Esophagus (tissue), 2 donors: ENCODE data around the gene CFAP74. TPM values are rescaled to one million over a fixed set of nuclear protein-coding genes. Genes with fewer than 3 reads are reported as not detected.
A peak's percentile ranks its signal among the peaks of the same experiment; 100 is the strongest.

Experiments used
- H3K27ac ChIP-seq, 2 donors: one replicate each; pipeline ENCODE4 v1.5.1; 2013; ENCODE audit warnings: low read depth in 2 of 2, mild to moderate bottlenecking in 2 of 2, inconsistent platforms in 1 of 2, low read length in 1 of 2, moderate library complexity in 1 of 2
- H3K27me3 ChIP-seq, 2 donors: one replicate each; pipeline ENCODE4 v1.6.1; 2013; ENCODE audit warnings: low read length in 2 of 2, control low read depth in 1 of 2, mild to moderate bottlenecking in 1 of 2; ENCODE audit not compliant: insufficient read depth in 2 of 2, control insufficient read depth in 1 of 2
- H3K36me3 ChIP-seq, 2 donors: one replicate each; pipeline ENCODE4 v1.6.1; 2013; ENCODE audit warnings: low read length in 1 of 2; ENCODE audit not compliant: control insufficient read depth in 2 of 2, insufficient read depth in 2 of 2
- H3K4me1 ChIP-seq, 2 donors: one replicate each; pipeline ENCODE4 v1.6.1; 2013; ENCODE audit warnings: low read length in 1 of 2; ENCODE audit not compliant: control insufficient read depth in 2 of 2, insufficient read depth in 2 of 2
- H3K4me3 ChIP-seq, 2 donors: one replicate each; pipeline ENCODE4 v1.5.1; 2013; ENCODE audit warnings: low read length in 2 of 2, mild to moderate bottlenecking in 2 of 2, low read depth in 1 of 2, moderate library complexity in 1 of 2
- H3K9me3 ChIP-seq, 2 donors: one replicate each; pipeline ENCODE4 v1.6.1; 2013; ENCODE audit warnings: mild to moderate bottlenecking in 2 of 2, low read depth in 1 of 2, low read length in 1 of 2, moderate library complexity in 1 of 2; ENCODE audit not compliant: control insufficient read depth in 2 of 2, insufficient read depth in 1 of 2
- WGBS, 2 donors: extraction: QIAGEN DNeasy Blood & Tissue Kit; methylation state at CpG; one replicate each; pipeline ENCODE4 v1.1.7; 2013; 5-methylcytosine and 5-hydroxymethylcytosine counted together
- polyA plus RNA-seq, 2 donors: library from polyadenylated mRNA; stranded (reverse); fragments of 200-250 nt; gene quantifications; one replicate each; pipeline ENCODE4 v1.2.3, GENCODE V29; 2013
- donor health status: healthy with polysubstance abuse.
- donor health status: Bipolar disorder and iron deficiency.

The CFAP74 gene
- polyA plus RNA-seq, 2 donors = 0.04 TPM

DNA sequence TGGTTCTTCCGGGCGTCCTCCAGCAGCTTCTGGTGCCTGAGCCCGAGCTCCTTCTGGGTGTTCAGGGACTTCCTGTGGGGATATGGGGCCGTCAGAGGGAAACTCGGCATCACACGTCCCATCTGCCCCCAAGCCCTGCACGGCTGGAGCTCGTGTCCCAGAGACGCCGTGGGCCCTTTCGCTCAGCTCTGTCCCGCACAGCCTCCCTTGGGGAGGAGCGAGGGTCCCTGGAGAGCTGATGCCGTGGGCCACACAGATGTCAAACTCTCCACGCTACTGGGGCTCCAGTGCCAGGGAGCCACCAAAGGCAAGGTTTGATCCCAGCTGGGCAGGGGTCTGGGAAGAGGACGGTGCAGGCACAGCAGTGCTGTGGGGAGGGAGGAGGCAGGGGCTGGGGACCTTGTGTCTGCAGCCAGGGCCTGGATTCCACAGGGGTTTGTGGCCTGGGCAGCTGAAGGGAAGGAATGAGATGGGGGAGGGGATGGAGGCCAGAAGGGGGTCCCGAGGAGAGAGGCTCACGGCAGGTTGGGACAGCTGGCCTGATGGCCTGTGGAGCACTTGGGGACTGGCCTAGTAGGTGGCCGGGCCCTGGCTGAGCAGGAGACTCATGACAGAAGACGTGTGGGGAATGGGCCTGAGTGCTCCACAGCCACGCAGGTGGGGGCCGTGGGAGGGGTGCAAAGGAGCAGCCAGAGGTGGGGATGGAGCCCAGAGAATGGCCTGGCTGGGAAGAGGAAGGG is 30.4 kb downstream of the CFAP74 start:
- 76 to 80% methylated on average over 22 of the region's 22 CpGs for WGBS, 2 donors
- Histone ChIP-seq H3K36me3 (no peaks in the 10 kb centered on the region), H3K27me3 (no peaks in the 10 kb centered on the region), H3K27ac (no peak overlapping the region), H3K9me3 (peaks cover 0 to 13% of the 10 kb centered on the region in 2 donors), H3K4me1 (peaks cover 0 to 8% of the 10 kb centered on the region in 2 donors), H3K4me3 (no peak overlapping the region)

DNA sequence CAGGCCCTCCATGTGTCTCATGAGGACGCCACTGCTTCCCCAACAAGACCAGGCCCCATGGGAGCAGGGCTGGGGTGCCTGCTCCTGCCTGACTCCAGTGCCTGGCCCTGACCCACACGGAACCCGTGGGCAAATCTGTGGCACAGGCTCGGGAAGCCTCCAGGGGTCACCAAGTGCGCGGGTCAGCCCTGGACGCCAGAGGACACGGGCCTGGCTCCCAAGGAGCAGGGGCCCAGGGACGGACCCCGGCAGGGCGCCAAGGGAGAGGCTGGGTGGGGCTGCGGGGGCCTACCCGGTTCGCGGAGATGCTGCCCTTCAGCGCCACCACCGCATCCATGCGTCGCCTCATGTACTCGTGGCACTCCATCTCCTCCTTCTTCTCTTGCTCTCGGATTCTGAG is 31.9 kb downstream of the CFAP74 start:
- no peaks in the 10 kb centered on the region for H3K27me3 ChIP-seq
- H3K4me1 ChIP-seq = peaks cover 0 to 9% of the 10 kb centered on the region in 2 donors
- H3K27ac ChIP-seq = no peak overlapping the region
- H3K36me3 ChIP-seq = no peaks in the 10 kb centered on the region
- WGBS, 2 donors = 91% methylated on average over 21 of the region's 21 CpGs
- no peak overlapping the region for H3K4me3 ChIP-seq
- H3K9me3 ChIP-seq = peaks cover 0 to 13% of the 10 kb centered on the region in 2 donors

DNA sequence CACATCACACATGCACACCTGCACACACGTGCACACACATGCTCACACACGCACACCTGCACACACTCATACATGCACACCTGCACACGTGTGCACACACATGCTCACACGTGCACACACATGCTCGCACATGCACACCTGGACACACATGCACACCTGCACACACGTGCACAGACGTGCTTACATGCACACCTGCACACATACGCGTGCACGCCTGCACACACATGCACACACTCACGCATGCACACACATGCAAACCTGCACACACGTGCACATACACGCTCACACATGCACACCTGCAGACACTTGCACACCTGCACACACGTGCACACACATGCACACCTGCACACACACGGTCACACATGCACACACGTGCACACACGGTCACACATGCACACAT is 32.6 kb downstream of the CFAP74 start:
- H3K27me3 ChIP-seq = no peaks in the 10 kb centered on the region
- 90 to 95% methylated on average over 17 of the region's 17 CpGs for WGBS, 2 donors
- H3K27ac ChIP-seq = no peak overlapping the region
- H3K4me3 ChIP-seq = no peak overlapping the region
- H3K9me3 ChIP-seq = peaks cover 0 to 13% of the 10 kb centered on the region in 2 donors
- H3K4me1 ChIP-seq = peaks cover 0 to 9% of the 10 kb centered on the region in 2 donors
- H3K36me3 ChIP-seq = no peaks in the 10 kb centered on the region

DNA sequence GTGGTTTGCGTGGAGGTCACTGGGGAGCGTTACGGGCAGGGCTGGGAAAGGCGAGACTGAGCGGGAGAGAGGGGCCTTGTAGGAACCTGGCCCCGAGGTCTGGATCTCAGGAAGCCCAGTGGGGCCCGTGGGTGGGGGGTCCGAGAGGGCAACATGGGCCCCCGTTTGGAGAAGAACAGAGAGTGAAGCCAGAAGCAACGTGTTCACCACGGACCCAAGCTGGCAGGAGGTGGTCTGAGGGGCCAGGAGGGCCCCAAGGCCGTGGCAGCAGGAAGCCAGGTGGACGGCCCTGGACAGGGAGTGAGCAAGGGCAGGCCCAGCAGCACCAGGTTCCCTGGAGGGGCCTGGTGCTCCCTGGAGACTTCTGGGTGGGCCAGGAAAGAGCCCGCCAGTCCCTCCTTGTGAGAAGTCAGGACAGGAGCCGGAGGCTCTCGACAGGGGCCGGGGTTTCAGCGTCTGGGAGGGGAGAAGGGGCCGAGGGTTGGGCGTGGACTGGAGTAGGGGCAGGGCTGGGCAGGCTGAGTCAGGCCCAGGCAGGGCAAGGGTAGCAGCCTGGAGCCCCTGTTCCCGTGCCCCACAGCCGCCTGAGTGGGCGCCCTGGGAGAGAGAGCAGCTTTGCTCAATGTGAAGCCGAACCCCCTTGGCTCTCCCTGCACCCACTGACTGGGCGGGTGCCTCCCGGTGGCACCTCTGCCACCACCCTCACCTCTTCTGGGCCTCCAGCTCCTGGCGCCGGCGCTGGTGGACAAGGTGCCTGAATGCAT is 33.5 kb downstream of the CFAP74 start:
- no peaks in the 10 kb centered on the region for H3K27me3 ChIP-seq
- peaks cover 0 to 9% of the 10 kb centered on the region in 2 donors for H3K4me1 ChIP-seq
- WGBS, 2 donors = 55 to 62% methylated on average over 26 to 29 of the region's 29 CpGs
- H3K4me3 ChIP-seq = no peak overlapping the region
- H3K9me3 ChIP-seq = peaks cover 0 to 13% of the 10 kb centered on the region in 2 donors
- no peak overlapping the region for H3K27ac ChIP-seq
- no peaks in the 10 kb centered on the region for H3K36me3 ChIP-seq

DNA sequence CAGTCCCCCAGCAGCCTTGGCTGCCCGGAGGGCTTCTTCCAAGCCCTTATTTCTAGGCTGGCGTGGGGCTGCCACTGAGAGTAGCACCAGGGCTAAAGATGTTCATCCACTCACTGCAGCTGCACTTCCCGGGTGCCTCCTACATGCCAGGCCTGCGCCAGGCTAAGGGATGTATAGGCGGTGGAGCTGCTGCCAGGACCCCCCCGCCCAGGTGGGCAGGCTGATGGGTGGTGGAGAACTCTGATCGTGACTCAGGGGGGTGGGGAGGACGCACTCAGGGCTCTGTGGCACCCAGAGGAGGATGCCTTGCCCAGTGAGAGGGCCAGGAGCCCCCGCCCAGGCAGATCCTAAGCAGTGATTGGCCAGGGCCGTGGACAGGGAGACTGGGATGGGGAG is 34.1 kb downstream of the CFAP74 start:
- H3K4me3 ChIP-seq = no peak overlapping the region
- no peaks in the 10 kb centered on the region for H3K36me3 ChIP-seq
- 47 to 58% methylated on average over 10 of the region's 10 CpGs for WGBS, 2 donors
- peak overlapping the region in 1 of 2 donors; percentile 5 for H3K27ac ChIP-seq
- peaks cover 0 to 13% of the 10 kb centered on the region in 2 donors for H3K9me3 ChIP-seq
- peaks cover 0 to 9% of the 10 kb centered on the region in 2 donors for H3K4me1 ChIP-seq
- H3K27me3 ChIP-seq = no peaks in the 10 kb centered on the region

DNA sequence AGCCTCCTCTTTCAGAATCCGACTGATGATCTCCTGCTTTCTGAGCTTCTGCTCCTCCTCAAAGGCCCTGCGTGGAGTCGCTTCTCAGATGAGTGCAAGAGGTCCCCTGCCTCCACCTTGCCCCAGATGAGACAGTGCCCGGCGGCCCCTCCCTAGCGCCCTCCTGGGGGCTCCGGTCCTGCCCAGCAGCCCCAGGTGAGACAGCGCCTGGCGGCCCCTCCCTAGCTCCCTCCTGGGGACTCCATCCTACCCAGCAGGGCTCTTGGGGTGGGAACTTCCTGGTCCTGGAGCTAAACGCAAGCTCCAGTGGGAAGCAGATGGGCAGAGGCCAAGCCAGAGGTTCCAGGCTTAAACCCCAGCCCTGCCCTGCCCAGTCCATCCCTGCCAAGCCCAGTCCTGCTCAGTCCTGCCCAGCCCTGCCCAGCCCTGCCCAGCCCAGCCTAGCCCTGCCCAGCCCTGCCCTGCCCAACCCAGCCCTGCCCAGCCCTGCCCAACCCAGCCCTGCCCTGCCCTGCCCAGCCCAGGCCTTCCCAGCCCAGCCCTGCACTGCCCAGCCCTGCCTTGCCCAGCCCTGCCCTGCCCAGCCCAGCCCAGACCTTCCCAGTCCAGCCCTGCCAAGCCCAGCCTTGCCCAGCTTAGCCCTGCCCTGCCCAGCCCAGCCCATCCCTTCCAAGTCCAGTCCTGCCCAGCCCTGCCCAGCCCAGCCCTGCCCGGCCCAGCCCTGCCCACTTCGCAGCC is 34.6 kb downstream of the CFAP74 start:
- H3K4me1 ChIP-seq = peaks cover 0 to 9% of the 10 kb centered on the region in 2 donors
- H3K4me3 ChIP-seq = no peak overlapping the region
- peak overlapping the region in 1 of 2 donors; percentile 5 for H3K27ac ChIP-seq
- H3K27me3 ChIP-seq = no peaks in the 10 kb centered on the region
- WGBS, 2 donors = 45 to 50% methylated on average over 12 of the region's 12 CpGs
- peaks cover 0 to 13% of the 10 kb centered on the region in 2 donors for H3K9me3 ChIP-seq
- no peaks in the 10 kb centered on the region for H3K36me3 ChIP-seq

DNA sequence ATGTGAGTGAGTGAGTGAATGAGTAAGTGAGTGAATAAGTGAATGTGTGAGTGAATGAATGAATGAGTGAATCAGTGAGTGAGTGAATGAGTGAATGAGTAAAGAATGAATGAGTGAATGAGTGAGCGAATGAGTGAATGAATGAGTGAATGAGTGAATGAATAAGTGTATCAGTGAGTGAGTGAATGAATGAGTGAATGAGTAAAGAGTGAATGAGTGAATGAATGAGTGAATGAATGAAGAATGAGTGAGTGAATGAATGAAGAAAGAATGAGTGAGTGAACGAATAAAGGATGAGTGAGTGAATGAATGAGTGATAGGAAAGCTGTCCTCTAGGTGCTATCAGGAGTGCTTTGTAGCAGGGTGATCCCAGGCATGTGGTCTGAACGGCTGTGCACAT is 35.7 kb downstream of the CFAP74 start:
- no peak overlapping the region for H3K4me3 ChIP-seq
- peaks cover 0 to 13% of the 10 kb centered on the region in 2 donors for H3K9me3 ChIP-seq
- peaks cover 0 to 9% of the 10 kb centered on the region in 2 donors for H3K4me1 ChIP-seq
- H3K27ac ChIP-seq = no peak overlapping the region
- H3K27me3 ChIP-seq = no peaks in the 10 kb centered on the region
- H3K36me3 ChIP-seq = no peaks in the 10 kb centered on the region
- 87 to 92% methylated on average over 3 of the region's 3 CpGs for WGBS, 2 donors

DNA sequence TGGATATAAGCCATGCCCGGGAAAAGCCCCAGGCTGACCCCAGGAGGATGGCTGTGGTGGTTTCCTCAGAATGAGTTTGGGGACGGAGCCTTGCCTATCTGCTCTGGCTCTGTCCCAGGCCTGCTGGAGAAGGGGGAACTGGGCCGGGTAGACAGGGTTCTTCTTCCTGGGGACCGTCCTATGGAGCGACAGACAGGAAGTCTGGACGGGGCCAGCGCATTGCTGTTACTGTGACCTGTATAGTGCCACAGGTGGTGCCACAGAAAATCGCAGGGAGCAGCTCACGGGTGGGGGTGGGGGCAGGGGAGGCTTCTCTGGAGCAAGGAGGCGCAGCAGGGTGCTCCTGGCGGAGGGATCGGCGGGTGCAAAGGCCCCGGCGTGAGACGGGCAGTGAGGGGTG is 36.4 kb downstream of the CFAP74 start:
- peaks cover 0 to 9% of the 10 kb centered on the region in 2 donors for H3K4me1 ChIP-seq
- 73 to 80% methylated on average over 13 to 16 of the region's 16 CpGs for WGBS, 2 donors
- no peak overlapping the region for H3K4me3 ChIP-seq
- H3K36me3 ChIP-seq = no peaks in the 10 kb centered on the region
- peaks cover 0 to 13% of the 10 kb centered on the region in 2 donors for H3K9me3 ChIP-seq
- no peak overlapping the region for H3K27ac ChIP-seq
- no peaks in the 10 kb centered on the region for H3K27me3 ChIP-seq

DNA sequence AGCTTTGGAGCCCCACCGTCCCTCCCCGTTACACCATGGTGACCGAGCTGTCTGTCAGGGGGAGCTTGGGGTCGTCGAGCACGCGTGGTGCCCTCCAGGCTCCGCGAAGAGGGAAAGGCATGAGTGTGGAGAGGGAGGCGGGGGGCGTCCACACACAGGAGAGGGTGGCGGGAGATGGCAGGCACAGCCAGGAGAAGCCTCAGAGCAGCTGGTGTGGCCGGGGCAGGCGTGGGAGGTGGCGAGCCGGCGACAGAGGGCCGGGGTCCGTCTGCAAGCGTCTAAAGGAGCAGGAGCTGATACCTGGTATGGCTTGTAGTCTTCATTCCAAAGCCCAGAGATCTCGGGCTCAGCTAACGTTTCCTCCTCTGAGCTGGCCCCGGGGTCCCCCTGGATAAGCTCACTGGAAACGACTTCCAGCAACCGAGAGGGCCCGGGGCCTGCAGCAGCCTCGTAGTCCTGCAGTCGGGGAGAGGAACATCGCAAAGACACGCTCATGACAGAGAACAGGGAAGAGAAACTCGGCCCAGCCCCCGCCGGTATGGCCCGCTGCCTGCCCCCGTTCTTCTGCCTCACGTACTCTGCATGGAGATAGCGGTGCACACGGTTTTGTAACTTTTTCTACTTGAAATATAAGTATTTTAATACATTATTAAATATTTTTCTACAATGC is 37.4 kb downstream of the CFAP74 start:
- Histone ChIP-seq H3K4me3 (no peak overlapping the region), H3K27ac (no peak overlapping the region), H3K9me3 (peaks cover 0 to 7% of the 10 kb centered on the region in 2 donors), H3K36me3 (no peaks in the 10 kb centered on the region), H3K4me1 (peaks cover 0 to 9% of the 10 kb centered on the region in 2 donors), H3K27me3 (no peaks in the 10 kb centered on the region)
- WGBS, 2 donors = 68 to 78% methylated on average over 38 of the region's 38 CpGs
